ENCODE data around the gene CIDEC.
A peak's percentile ranks its signal among the peaks of the same experiment; 100 is the strongest.
"Not testable (repeated sequence)": the region's sequence is repeated elsewhere in the genome, so short reads cannot be mapped to it uniquely, and the experiment has no call there.

Gene CIDEC

DNA sequence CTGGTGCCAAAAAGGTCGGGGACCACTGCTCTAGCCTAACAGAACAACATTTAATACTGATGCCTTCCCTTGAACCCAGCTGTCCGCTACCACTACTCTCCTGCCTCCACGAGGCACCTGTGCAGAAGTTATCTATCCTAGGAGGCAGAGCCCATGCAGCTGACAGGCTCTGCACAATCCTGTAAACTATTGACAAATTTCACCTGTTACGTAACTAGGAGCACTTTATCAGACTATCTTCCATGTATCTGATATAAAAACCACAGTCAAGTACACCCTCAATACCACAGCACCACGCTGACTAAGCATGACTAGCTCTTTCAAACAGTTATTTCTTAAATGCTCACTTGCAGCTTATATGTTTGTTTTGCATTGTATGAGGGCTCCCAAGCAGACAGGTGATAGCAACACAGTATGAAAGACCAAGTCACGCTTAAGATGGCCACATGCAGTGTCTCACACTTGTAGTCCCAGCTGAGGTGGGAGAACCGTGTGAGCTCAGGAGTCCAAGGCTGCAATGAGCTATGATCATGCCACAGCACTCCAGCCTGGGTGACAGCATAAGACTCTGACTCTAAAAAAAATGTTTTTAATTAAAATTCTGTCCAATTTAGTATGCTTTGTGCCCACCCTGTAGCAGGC lies 32.4 kb upstream of the CIDEC start:
- H3K4me1 ChIP-seq (ENCODE audit: control insufficient read depth, insufficient read depth, low read length), result peaks cover 21% of the 10 kb centered on the region
- no peak overlapping the region for H3K9ac ChIP-seq (ENCODE audit: low read length)
- H3K36me3 ChIP-seq (ENCODE audit: control insufficient read depth, insufficient read depth, low read length), result no peaks in the 10 kb centered on the region
- no peaks in the 10 kb centered on the region for H3K27me3 ChIP-seq (ENCODE audit: control insufficient read depth, insufficient read depth, low read length)
- H3K27ac ChIP-seq (ENCODE audit: low read depth, low read length), result no peak overlapping the region
- no peak overlapping the region for H3K4me3 ChIP-seq (ENCODE audit: low read length)

DNA sequence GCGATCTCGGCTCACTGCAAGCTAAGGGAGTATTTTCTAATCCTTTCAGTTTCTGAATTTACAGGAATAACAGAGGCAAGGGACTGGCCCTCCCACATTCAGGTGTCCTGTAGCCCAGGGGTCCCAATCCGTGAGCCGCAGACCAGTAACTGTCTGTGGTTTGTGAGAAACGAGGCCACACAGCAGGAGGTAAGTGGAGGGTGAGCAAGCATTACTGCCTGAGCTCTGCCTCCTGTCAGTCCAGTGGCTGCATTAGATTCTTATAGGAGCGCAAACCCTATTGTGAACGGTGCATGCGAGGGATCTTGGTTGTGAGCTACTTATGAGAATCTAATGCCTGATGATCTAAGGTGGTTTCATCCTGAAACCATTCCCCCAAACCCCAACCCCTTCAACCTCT lies 31.8 kb upstream of the CIDEC start:
- Histone ChIP-seq H3K4me1 (ENCODE audit: control insufficient read depth, insufficient read depth, low read length) (peaks cover 17% of the 10 kb centered on the region), H3K4me3 (ENCODE audit: low read length) (no peak overlapping the region), H3K27me3 (ENCODE audit: control insufficient read depth, insufficient read depth, low read length) (no peaks in the 10 kb centered on the region), H3K36me3 (ENCODE audit: control insufficient read depth, insufficient read depth, low read length) (peaks cover 1% of the 10 kb centered on the region), H3K9ac (ENCODE audit: low read length) (no peak overlapping the region), H3K27ac (ENCODE audit: low read depth, low read length) (no peak overlapping the region)

- Histone ChIP-seq H3K27me3 (ENCODE audit: control insufficient read depth, insufficient read depth, low read length) (no peaks in the 10 kb centered on the region), H3K9ac (ENCODE audit: low read length) (no peak overlapping the region), H3K4me1 (ENCODE audit: control insufficient read depth, insufficient read depth, low read length) (peaks cover 7% of the 10 kb centered on the region), H3K36me3 (ENCODE audit: control insufficient read depth, insufficient read depth, low read length) (peaks cover 3% of the 10 kb centered on the region), H3K4me3 (ENCODE audit: low read length) (no peak overlapping the region), H3K27ac (ENCODE audit: low read depth, low read length) (no peak overlapping the region)
Observed at GRCh38 chr3:9909221-9910013, 29.4 kb upstream of the CIDEC start.

- Histone ChIP-seq H3K4me1 (ENCODE audit: control insufficient read depth, insufficient read depth, low read length) (no peaks in the 10 kb centered on the region), H3K9ac (ENCODE audit: low read length) (no peak overlapping the region), H3K27me3 (ENCODE audit: control insufficient read depth, insufficient read depth, low read length) (no peaks in the 10 kb centered on the region), H3K36me3 (ENCODE audit: control insufficient read depth, insufficient read depth, low read length) (peaks cover 3% of the 10 kb centered on the region), H3K4me3 (ENCODE audit: low read length) (no peak overlapping the region), H3K27ac (ENCODE audit: low read depth, low read length) (no peak overlapping the region)
Observed at GRCh38 chr3:9908286-9908685, 28.2 kb upstream of the CIDEC start.

DNA sequence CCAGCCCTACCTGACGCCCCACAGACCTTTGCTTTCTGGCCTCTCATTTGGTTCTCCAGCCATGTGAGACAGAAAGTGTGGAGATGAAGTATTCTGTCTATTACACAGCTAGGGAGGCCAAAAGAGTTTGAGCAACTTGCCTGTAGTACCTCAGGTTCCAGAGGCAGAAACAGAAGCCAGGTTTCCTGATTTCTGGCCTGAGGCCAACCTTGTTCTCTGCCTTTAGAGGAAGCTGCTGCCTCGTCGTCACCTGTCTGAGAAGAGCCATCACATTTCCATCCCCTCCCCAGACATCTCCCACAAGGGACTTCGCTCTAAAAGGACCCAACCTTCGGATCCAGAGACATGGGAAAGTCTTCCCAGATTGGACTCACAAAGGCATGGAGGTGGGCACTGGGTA lies 26.4 kb upstream of the CIDEC start:
- Histone ChIP-seq H3K4me3 (ENCODE audit: low read length) (no peak overlapping the region), H3K4me1 (ENCODE audit: control insufficient read depth, insufficient read depth, low read length) (no peaks in the 10 kb centered on the region), H3K9ac (ENCODE audit: low read length) (no peak overlapping the region), H3K27me3 (ENCODE audit: control insufficient read depth, insufficient read depth, low read length) (no peaks in the 10 kb centered on the region), H3K36me3 (ENCODE audit: control insufficient read depth, insufficient read depth, low read length) (peaks cover 3% of the 10 kb centered on the region), H3K27ac (ENCODE audit: low read depth, low read length) (no peak overlapping the region)

- H3K4me1 ChIP-seq (ENCODE audit: control insufficient read depth, insufficient read depth, low read length), result no peaks in the 10 kb centered on the region
- H3K27ac ChIP-seq (ENCODE audit: low read depth, low read length), result no peak overlapping the region
- no peaks in the 10 kb centered on the region for H3K27me3 ChIP-seq (ENCODE audit: control insufficient read depth, insufficient read depth, low read length)
- H3K36me3 ChIP-seq (ENCODE audit: control insufficient read depth, insufficient read depth, low read length), result peaks cover 3% of the 10 kb centered on the region
- H3K4me3 ChIP-seq (ENCODE audit: low read length), result peak overlapping the region; percentile 51
- no peak overlapping the region for H3K9ac ChIP-seq (ENCODE audit: low read length)
Observed at GRCh38 chr3:9903904-9904303, 23.9 kb upstream of the CIDEC start.

DNA sequence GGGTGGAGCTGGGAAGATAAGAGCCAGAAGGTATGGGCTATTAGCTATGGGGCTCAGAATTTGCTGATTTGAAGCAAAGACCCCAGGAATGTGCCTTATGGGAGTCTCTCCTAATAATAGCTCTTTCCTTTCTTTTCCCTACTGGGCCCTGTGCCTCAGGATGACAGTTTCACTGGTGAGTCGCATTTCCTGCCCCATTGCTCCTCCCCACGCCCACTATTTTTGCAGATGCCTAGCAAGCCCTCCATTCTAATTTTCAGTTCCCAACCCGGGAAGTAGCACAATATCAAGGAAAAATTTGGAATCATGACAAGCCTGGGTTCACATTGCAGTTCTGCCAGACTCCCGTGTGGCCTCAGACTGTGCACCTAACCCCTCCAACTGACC lies 23.2 kb upstream of the CIDEC start:
- peaks cover 3% of the 10 kb centered on the region for H3K36me3 ChIP-seq (ENCODE audit: control insufficient read depth, insufficient read depth, low read length)
- peak overlapping the region; percentile 2 for H3K9ac ChIP-seq (ENCODE audit: low read length)
- H3K27ac ChIP-seq (ENCODE audit: low read depth, low read length), result no peak overlapping the region
- H3K4me1 ChIP-seq (ENCODE audit: control insufficient read depth, insufficient read depth, low read length), result no peaks in the 10 kb centered on the region
- H3K4me3 ChIP-seq (ENCODE audit: low read length), result peak overlapping the region; percentile 49
- H3K27me3 ChIP-seq (ENCODE audit: control insufficient read depth, insufficient read depth, low read length), result no peaks in the 10 kb centered on the region

DNA sequence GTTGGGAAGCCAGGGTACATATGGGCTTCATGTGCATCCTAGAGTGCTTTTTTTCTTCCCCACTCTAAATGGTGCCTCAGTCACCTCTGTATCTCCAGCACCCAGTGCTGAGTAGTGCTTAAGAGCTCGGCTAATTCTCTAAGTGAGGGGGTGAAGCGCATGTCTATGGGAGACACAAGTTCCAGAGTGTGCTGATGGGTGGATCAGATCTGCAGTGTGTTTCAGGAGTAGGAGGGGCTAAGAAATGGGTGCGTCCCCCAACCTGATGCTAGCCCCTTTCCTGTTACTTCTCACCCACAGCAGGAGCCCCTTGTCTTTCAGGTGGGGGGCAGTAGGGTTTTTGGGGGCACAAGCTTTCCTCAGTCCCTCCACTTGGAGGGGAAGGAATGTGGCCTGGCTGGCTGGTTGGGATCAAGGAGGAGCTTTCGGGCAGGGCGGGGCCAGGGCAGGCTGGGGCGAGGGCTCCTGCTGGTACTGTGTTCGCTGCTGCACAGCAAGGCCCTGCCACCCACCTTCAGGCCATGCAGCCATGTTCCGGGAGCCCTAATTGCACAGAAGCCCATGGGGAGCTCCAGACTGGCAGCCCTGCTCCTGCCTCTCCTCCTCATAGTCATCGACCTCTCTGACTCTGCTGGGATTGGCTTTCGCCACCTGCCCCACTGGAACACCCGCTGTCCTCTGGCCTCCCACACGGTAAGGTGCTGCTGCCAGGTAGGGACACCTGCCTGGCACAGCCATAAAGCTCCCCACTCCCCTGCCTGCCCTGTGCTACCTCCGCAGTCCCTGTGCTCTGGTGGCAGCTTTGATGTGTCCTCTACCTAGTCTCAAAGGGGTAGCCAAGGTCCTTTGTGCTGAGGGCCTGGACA lies 22.6 kb upstream of the CIDEC start, which contains the start of gene IL17RE:
Gene IL17RE (plus strand): TSS at position 477 of the 866 bp plus-strand sequence. CDS start 85 bp downstream, at position 562.
- Histone ChIP-seq H3K36me3 (ENCODE audit: control insufficient read depth, insufficient read depth, low read length) (peaks cover 3% of the 10 kb centered on the region), H3K4me1 (ENCODE audit: control insufficient read depth, insufficient read depth, low read length) (no peaks in the 10 kb centered on the region), H3K27ac (ENCODE audit: low read depth, low read length) (no peak within 1 kb of the TSS), H3K9ac (ENCODE audit: low read length) (peak within 1 kb of the TSS; percentile 2), H3K27me3 (ENCODE audit: control insufficient read depth, insufficient read depth, low read length) (no peaks in the 10 kb centered on the region), H3K4me3 (ENCODE audit: low read length) (peak within 1 kb of the TSS; percentile 49)

GRCh38 chr3:9901967-9902366 lies 21.9 kb upstream of the CIDEC start:
- Histone ChIP-seq H3K36me3 (ENCODE audit: control insufficient read depth, insufficient read depth, low read length) (peaks cover 3% of the 10 kb centered on the region), H3K4me3 (ENCODE audit: low read length) (peak overlapping the region; percentile 31), H3K4me1 (ENCODE audit: control insufficient read depth, insufficient read depth, low read length) (no peaks in the 10 kb centered on the region), H3K27ac (ENCODE audit: low read depth, low read length) (no peak overlapping the region), H3K9ac (ENCODE audit: low read length) (no peak overlapping the region), H3K27me3 (ENCODE audit: control insufficient read depth, insufficient read depth, low read length) (no peaks in the 10 kb centered on the region)

DNA sequence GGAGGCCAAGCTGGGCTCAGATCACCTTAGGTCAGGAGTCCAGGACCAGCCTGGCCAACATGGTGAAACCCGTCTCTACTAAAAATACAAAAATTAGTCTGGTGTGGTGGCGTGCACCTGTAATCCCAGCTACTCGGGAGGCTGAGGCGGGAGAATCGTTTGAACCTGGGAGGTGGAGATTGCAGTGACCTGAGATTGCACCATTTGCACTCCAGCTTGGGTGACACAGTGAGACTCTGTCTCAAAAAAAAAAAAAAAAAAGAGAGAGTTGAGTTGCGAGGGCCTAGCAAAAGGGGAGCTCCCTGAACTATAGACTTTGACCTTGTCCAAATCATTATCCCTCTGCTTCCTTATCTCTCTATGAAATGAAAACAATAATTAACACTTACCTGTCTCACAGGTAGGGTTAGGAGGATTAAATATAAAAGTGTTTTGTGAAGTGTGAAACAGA lies 20.9 kb upstream of the CIDEC start:
- H3K4me1 ChIP-seq (ENCODE audit: control insufficient read depth, insufficient read depth, low read length); H3K27ac ChIP-seq (ENCODE audit: low read depth, low read length); H3K27me3 ChIP-seq (ENCODE audit: control insufficient read depth, insufficient read depth, low read length): not testable (repeated sequence)

GRCh38 chr3:9899289-9899791 lies 19.3 kb upstream of the CIDEC start:
- Histone ChIP-seq H3K27me3 (ENCODE audit: control insufficient read depth, insufficient read depth, low read length) (no peaks in the 10 kb centered on the region), H3K27ac (ENCODE audit: low read depth, low read length) (no peak overlapping the region), H3K9ac (ENCODE audit: low read length) (no peak overlapping the region), H3K4me3 (ENCODE audit: low read length) (no peak overlapping the region), H3K4me1 (ENCODE audit: control insufficient read depth, insufficient read depth, low read length) (no peaks in the 10 kb centered on the region), H3K36me3 (ENCODE audit: control insufficient read depth, insufficient read depth, low read length) (no peaks in the 10 kb centered on the region)

More for the DNA sequence above, 20.9 kb upstream of the CIDEC start:
- not testable (repeated sequence) for H3K36me3 ChIP-seq (ENCODE audit: control insufficient read depth, insufficient read depth, low read length); H3K9ac ChIP-seq (ENCODE audit: low read length); H3K4me3 ChIP-seq (ENCODE audit: low read length)

Data from rectal smooth muscle tissue (tissue), 1 donor.